ENCODE data around the gene KRT28. TPM values are rescaled to one million over a fixed set of nuclear protein-coding genes. Genes with fewer than 3 reads are reported as not detected.

Gene KRT28
- total and polyA plus RNA-seq, 2 donors (not counting 3 experiments of a cell fraction or from before 2014, with no cell fraction given) = not detected

DNA sequence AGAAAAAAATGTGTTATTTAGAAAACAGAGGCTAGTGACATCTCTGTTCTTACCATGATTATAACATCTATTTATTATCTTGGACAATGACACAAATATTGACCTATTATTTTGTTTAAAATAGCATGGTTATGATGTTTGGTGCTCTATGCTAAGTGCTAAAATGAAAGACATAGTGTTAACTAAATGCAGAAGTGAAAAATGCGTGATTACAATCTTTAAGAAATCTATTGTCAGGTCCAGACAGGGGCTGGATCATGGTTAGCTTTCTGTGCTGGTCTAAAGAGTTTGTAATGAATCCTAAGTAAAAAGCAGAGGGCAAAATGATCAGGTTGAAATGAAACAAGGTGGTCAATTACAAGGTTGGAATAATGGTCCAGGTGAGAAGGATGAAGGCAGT is 622 bp upstream of the KRT28 start:
- BruUV-seq (replicated peaks) = no TSS peak
- intact Hi-C loops (cut with micrococcal nuclease) (loop anchor here (5.0 to 10.0 kb wide), 3 partner anchors 694 to 847 kb away; no protein-coding TSS in a partner anchor), dilution Hi-C loops (cut with MboI; ENCODE audit: extremely low pct_ligation_motif_present, low sequenced_read_pairs) (no loop called here)
- DNase-seq (ENCODE audit: low read depth, low spot score) = no peak
- no peak overlapping the region for H3K4me3 ChIP-seq (replicated peaks in 1 of 3; ENCODE audit: insufficient read depth in 1 of 3, low read depth in 1 of 3, low read length in 3 of 3)
- peaks cover 20 to 33% of the 10 kb centered on the region in 2 experiments for H3K27me3 ChIP-seq (ENCODE audit: control insufficient read depth in 2 of 2, insufficient read depth in 2 of 2, low read length in 2 of 2)
- no peaks in the 10 kb centered on the region for H3K9me3 ChIP-seq (replicated peaks; ENCODE audit: control insufficient read depth, insufficient read depth, low read length)
- H3K4me2 ChIP-seq (ENCODE audit: insufficient read depth, low read length) = no peak overlapping the region
- no peak for FAIRE-seq
- POLR2A ChIA-PET = no interaction called here
- no peaks in the 10 kb centered on the region for H4K20me1 ChIP-seq (replicated peaks; ENCODE audit: control insufficient read depth, extremely low read depth, insufficient read depth, low read length)
- no peak overlapping the region for H2AFZ ChIP-seq (ENCODE audit: low read depth, low read length)
- no peak overlapping the region for H3K9ac ChIP-seq (replicated peaks; ENCODE audit: extremely low read depth, insufficient read depth, low read length)
- H3K79me2 ChIP-seq (ENCODE audit: control insufficient read depth, insufficient read depth, low read length) = no peaks in the 10 kb centered on the region
- H3K4me1 ChIP-seq (ENCODE audit: control insufficient read depth, extremely low read depth, insufficient read depth, low read length) = no peaks in the 10 kb centered on the region
- CTCF ChIA-PET = interaction anchor here (9.5 kb wide), 1 partner anchor 863 kb away, joined by 77 read pairs; no protein-coding TSS in a partner anchor
- TF ChIP-seq, protein P1, sequence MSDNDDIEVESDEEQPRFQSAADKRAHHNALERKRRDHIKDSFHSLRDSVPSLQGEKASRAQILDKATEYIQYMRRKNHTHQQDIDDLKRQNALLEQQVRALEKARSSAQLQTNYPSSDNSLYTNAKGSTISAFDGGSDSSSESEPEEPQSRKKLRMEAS (IDR thresholded peaks at IDR 0.05; ENCODE audit: insufficient read depth, insufficient read length) = no peak
- no peak for TF ChIP-seq POLR2AphosphoS5 (IDR thresholded peaks at IDR 0.05; ENCODE audit: insufficient read depth, low read depth, low read length)
- no peak for TF ChIP-seq FOS (IDR thresholded peaks at IDR 0.05; ENCODE audit: borderline replicate concordance, insufficient read depth, low read length)
- no peaks in the 10 kb centered on the region for H3K9me1 ChIP-seq (replicated peaks; ENCODE audit: control insufficient read depth, extremely low read depth, insufficient read depth, low read length)
- no peaks in the 10 kb centered on the region for H3K36me3 ChIP-seq (ENCODE audit: control insufficient read depth in 2 of 2, extremely low read depth in 1 of 2, insufficient read depth in 2 of 2, low read length in 2 of 2)
- H3K27ac ChIP-seq (ENCODE audit: insufficient read depth, low read depth, low read length) = no peak overlapping the region

DNA sequence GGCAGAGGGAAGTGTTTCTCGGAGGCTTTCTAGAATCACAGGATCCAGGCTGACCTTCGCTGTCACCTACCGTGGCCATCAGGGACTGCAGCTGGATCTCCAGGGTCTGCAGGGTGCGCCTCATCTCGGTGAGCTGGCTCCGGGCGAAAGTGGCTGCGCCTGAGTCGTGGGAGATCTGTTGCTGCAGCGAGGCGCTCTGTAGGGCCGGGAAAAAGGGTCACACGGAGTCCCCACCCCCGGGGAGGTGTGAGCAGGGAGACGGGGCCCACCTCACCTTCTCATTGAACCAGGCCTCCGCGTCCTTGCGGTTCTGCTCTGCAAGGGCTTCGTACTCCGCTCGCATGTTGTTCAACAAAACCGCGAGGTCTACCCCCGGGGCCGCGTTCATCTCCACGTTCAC is 2.9 kb downstream of the KRT28 start:
- no peaks in the 10 kb centered on the region for H3K9me1 ChIP-seq (replicated peaks; ENCODE audit: control insufficient read depth, extremely low read depth, insufficient read depth, low read length)
- H3K27me3 ChIP-seq (ENCODE audit: control insufficient read depth in 2 of 2, insufficient read depth in 2 of 2, low read length in 2 of 2) = peaks cover 8 to 26% of the 10 kb centered on the region in 2 experiments
- H2AFZ ChIP-seq (ENCODE audit: low read depth, low read length) = no peak overlapping the region
- H3K79me2 ChIP-seq (ENCODE audit: control insufficient read depth, insufficient read depth, low read length) = no peaks in the 10 kb centered on the region
- H3K4me3 ChIP-seq (replicated peaks in 1 of 3; ENCODE audit: insufficient read depth in 1 of 3, low read depth in 1 of 3, low read length in 3 of 3) = no peak overlapping the region
- POLR2A ChIA-PET = no interaction called here
- no peak overlapping the region for H3K4me2 ChIP-seq (ENCODE audit: insufficient read depth, low read length)
- CTCF ChIA-PET = interaction anchor here (1.4 kb wide), 1 partner anchor 181 kb away, joined by 3 read pairs; no protein-coding TSS in a partner anchor
- no peaks in the 10 kb centered on the region for H4K20me1 ChIP-seq (replicated peaks; ENCODE audit: control insufficient read depth, extremely low read depth, insufficient read depth, low read length)
- dilution Hi-C loops (cut with MboI; ENCODE audit: extremely low pct_ligation_motif_present, low sequenced_read_pairs) (no loop called here), intact Hi-C loops (cut with micrococcal nuclease) (no loop called here)
- DNase-seq (ENCODE audit: low read depth, low spot score) (no peak), FAIRE-seq (no peak)
- no peaks in the 10 kb centered on the region for H3K9me3 ChIP-seq (replicated peaks; ENCODE audit: control insufficient read depth, insufficient read depth, low read length)
- no peak overlapping the region for H3K27ac ChIP-seq (ENCODE audit: insufficient read depth, low read depth, low read length)
- no peak overlapping the region for H3K9ac ChIP-seq (replicated peaks; ENCODE audit: extremely low read depth, insufficient read depth, low read length)
- H3K4me1 ChIP-seq (ENCODE audit: control insufficient read depth, extremely low read depth, insufficient read depth, low read length) = no peaks in the 10 kb centered on the region
- no peaks in the 10 kb centered on the region for H3K36me3 ChIP-seq (ENCODE audit: control insufficient read depth in 2 of 2, extremely low read depth in 1 of 2, insufficient read depth in 2 of 2, low read length in 2 of 2)
- no peak for TF ChIP-seq JUN (IDR thresholded peaks at IDR 0.05; ENCODE audit: borderline replicate concordance, insufficient read depth, insufficient read length, low read depth)
- TF ChIP-seq MYC (IDR thresholded peaks at IDR 0.05; ENCODE audit: low read depth, low read length) = no peak
- no peak for TF ChIP-seq GATA2 (IDR thresholded peaks at IDR 0.05; ENCODE audit: insufficient read depth, insufficient read length, low read depth, low read length)
- TF ChIP-seq POLR2A (IDR thresholded peaks at IDR 0.05; ENCODE audit: low read depth, low read length) = no peak
- no peak for TF ChIP-seq POLR2AphosphoS5 (IDR thresholded peaks at IDR 0.05; ENCODE audit: insufficient read depth, low read depth, low read length)
- TF ChIP-seq, protein P2, sequence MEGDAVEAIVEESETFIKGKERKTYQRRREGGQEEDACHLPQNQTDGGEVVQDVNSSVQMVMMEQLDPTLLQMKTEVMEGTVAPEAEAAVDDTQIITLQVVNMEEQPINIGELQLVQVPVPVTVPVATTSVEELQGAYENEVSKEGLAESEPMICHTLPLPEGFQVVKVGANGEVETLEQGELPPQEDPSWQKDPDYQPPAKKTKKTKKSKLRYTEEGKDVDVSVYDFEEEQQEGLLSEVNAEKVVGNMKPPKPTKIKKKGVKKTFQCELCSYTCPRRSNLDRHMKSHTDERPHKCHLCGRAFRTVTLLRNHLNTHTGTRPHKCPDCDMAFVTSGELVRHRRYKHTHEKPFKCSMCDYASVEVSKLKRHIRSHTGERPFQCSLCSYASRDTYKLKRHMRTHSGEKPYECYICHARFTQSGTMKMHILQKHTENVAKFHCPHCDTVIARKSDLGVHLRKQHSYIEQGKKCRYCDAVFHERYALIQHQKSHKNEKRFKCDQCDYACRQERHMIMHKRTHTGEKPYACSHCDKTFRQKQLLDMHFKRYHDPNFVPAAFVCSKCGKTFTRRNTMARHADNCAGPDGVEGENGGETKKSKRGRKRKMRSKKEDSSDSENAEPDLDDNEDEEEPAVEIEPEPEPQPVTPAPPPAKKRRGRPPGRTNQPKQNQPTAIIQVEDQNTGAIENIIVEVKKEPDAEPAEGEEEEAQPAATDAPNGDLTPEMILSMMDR (IDR thresholded peaks at IDR 0.05; ENCODE audit: extremely low read depth in 1 of 2, insufficient read depth in 1 of 2, low read depth in 1 of 2, low read length in 2 of 2) = no peak
- TF ChIP-seq EZH2 (IDR thresholded peaks at IDR 0.05; ENCODE audit: borderline replicate concordance, low read depth, low read length, severe bottlenecking) = no peak
- TF ChIP-seq FOS (IDR thresholded peaks at IDR 0.05; ENCODE audit: borderline replicate concordance, insufficient read depth, low read length) = no peak
- TF ChIP-seq, protein P1 (IDR thresholded peaks at IDR 0.05; ENCODE audit: insufficient read depth, insufficient read length) = no peak
- no TSS peak for BruUV-seq (replicated peaks)

All from endothelial cell of umbilical vein (primary cell).